SK-N-SH (cell line): Measurements from ENCODE around the gene PTPN14.

Source experiments
- EP300 ChIP-seq, 2 experiments: IDR thresholded peaks; 2 replicates each; pipeline versions ENCODE4 v1.4.0 to v1.6.1; 2012; ENCODE audit warnings: borderline replicate concordance in 1 of 2, low read depth in 1 of 2, low read length in 1 of 2
- EZH2phosphoT487 ChIP-seq: fragments of 200-600 bp; sonication (generic); IDR thresholded peaks from 2 replicates; pipeline ENCODE4 v1.6.1; 2017; ENCODE audit warnings: low read depth, mixed run types, mild to moderate bottlenecking, antibody characterized with exemption, moderate library complexity, borderline replicate concordance
- GABPA ChIP-seq: IDR thresholded peaks from 2 replicates; pipeline ENCODE4 v1.4.0; 2012; ENCODE audit warnings: low read depth, mild to moderate bottlenecking
- GATA2 ChIP-seq: sonication (generic); formaldehyde crosslinking; IDR thresholded peaks from 2 replicates; pipeline ENCODE4 v1.5.0; 2020; ENCODE audit warnings: mild to moderate bottlenecking, missing genetic modification reagents
- JUND ChIP-seq: IDR thresholded peaks from 2 replicates; pipeline ENCODE4 v1.4.0; 2012
- MXI1 ChIP-seq: IDR thresholded peaks from 2 replicates; pipeline ENCODE4 v1.6.1; 2012; ENCODE audit warnings: mild to moderate bottlenecking, low read depth, low read length, improper control_type of control experiment
- POLR2AphosphoS5 ChIP-seq: IDR thresholded peaks from 2 replicates; pipeline ENCODE4 v1.6.1; 2012; ENCODE audit warnings: low read depth, low read length
- TAF1 ChIP-seq: IDR thresholded peaks from 2 replicates; pipeline ENCODE4 v1.6.1; 2012; ENCODE audit warnings: low read depth, mild to moderate bottlenecking, low read length, moderate library complexity, borderline replicate concordance
- TF ChIP-seq, protein P1 (sequence below): fragments of 200-600 bp; sonication (generic); IDR thresholded peaks from 2 replicates; pipeline ENCODE4 v1.6.1; 2017; ENCODE audit warnings: antibody characterized with exemption, mild to moderate bottlenecking, moderate library complexity
- TF ChIP-seq, protein P2 (sequence below): IDR thresholded peaks from 2 replicates; pipeline ENCODE4 v1.4.0; 2012; ENCODE audit warnings: low read depth

- no peak for TF ChIP-seq GATA2 (CRISPR knock-in tag)
- TF ChIP-seq JUND: no peak
- no peak for TF ChIP-seq TAF1
- TF ChIP-seq EZH2phosphoT487: no peak
- TF ChIP-seq, protein P1, sequence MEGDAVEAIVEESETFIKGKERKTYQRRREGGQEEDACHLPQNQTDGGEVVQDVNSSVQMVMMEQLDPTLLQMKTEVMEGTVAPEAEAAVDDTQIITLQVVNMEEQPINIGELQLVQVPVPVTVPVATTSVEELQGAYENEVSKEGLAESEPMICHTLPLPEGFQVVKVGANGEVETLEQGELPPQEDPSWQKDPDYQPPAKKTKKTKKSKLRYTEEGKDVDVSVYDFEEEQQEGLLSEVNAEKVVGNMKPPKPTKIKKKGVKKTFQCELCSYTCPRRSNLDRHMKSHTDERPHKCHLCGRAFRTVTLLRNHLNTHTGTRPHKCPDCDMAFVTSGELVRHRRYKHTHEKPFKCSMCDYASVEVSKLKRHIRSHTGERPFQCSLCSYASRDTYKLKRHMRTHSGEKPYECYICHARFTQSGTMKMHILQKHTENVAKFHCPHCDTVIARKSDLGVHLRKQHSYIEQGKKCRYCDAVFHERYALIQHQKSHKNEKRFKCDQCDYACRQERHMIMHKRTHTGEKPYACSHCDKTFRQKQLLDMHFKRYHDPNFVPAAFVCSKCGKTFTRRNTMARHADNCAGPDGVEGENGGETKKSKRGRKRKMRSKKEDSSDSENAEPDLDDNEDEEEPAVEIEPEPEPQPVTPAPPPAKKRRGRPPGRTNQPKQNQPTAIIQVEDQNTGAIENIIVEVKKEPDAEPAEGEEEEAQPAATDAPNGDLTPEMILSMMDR: no peak
- TF ChIP-seq, protein P2, sequence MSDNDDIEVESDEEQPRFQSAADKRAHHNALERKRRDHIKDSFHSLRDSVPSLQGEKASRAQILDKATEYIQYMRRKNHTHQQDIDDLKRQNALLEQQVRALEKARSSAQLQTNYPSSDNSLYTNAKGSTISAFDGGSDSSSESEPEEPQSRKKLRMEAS: no peak
- no peak for TF ChIP-seq MXI1
- no peak for TF ChIP-seq POLR2AphosphoS5
- TF ChIP-seq EP300 (IDR thresholded peaks at IDR 0.05; ENCODE audit: borderline replicate concordance in 1 of 2, low read depth in 1 of 2, low read length in 1 of 2): no peak
- TF ChIP-seq GABPA: no peak
These were observed 1.8 kb downstream of the PTPN14 start for GRCh38 chr1:214549604-214550003.
